HepG2 (cell line): ENCODE results near the gene SRP68. TPM values are rescaled to one million over a fixed set of nuclear protein-coding genes. Genes with fewer than 3 reads are reported as not detected.

ENCODE experiments used
- ATAC-seq: fragments of 200-7000 bp; cut with Tn5 transposase; 3 replicates; pipeline ENCODE4 v1.9.1; 2020; ENCODE audit warnings: mild to moderate bottlenecking, moderate library complexity
- Bru-seq: library from RNA; stranded (reverse); fragments of 400-500 nt; gene quantifications from one replicate; lab custom pipeline; 2021; lab: Mats Ljungman, UMichigan
- BruChase-seq, 2 experiments: library from RNA; stranded (reverse); fragments of 400-500 nt; gene quantifications; one replicate each; lab custom pipeline; 2021; lab: Mats Ljungman, UMichigan
- BruUV-seq: library from RNA; stranded (reverse); fragments of 400-500 nt; replicated peaks from 2 replicates; lab custom pipeline; 2021; lab: Mats Ljungman, UMichigan
- CTCF ChIA-PET: fragments of 300-600 bp; formaldehyde crosslinking; extraction: SDS; loops from one replicate; lab custom pipeline; 2021; ENCODE audit warnings: low total read pairs, inconsistent platforms, low intra/inter-chr PET ratio; lab: Yijun Ruan, JAX
- POLR2A ChIA-PET: fragments of 350-600 bp; sonication (Branson Sonifier 250); formaldehyde crosslinking; loops from one replicate; lab custom pipeline; 2020; ENCODE audit warnings: antibody characterized with exemption, inconsistent platforms; lab: Yijun Ruan, JAX
- DNase-seq: peaks from one replicate; pipeline ENCODE4 v3.0.0-alpha.2; 2015; ENCODE audit warnings: low spot score
- FAIRE-seq: peaks from 3 replicates; lab custom pipeline; 2011; peaks lifted over from hg19 to GRCh38; lab: Jason Lieb, UNC
- H2AFZ ChIP-seq: one replicate; pipeline ENCODE4 v1.6.1; 2011; ENCODE audit warnings: low read length, inconsistent platforms
- H3K27ac ChIP-seq: fragments of 300-600 bp; 3 replicates; pipeline ENCODE4 v1.8.0; 2011; ENCODE audit warnings: mixed run types, mild to moderate bottlenecking, mixed read lengths, low read length, inconsistent platforms; ENCODE audit not compliant: insufficient read depth; ENCODE audit errors: extremely low read length
- H3K27me3 ChIP-seq, 2 experiments: fragments of 200-600 bp in 1 of 2; 2 replicates in 1 of 2; 3 replicates in 1 of 2; pipeline versions ENCODE4 v1.6.0 to v1.8.0; 2011; ENCODE audit warnings: low read length in 2 of 2, mild to moderate bottlenecking in 2 of 2, moderate library complexity in 2 of 2, inconsistent platforms in 1 of 2; ENCODE audit not compliant: insufficient read depth in 2 of 2, control insufficient read depth in 1 of 2
- H3K36me3 ChIP-seq, 2 experiments: fragments of 200-600 bp in 1 of 2; replicated peaks in 1 of 2; 2 replicates in 1 of 2; 3 replicates in 1 of 2; pipeline versions ENCODE4 v1.5.1 to v1.8.0; 2011; ENCODE audit warnings: low read length in 2 of 2, inconsistent platforms in 1 of 2; ENCODE audit not compliant: insufficient read depth in 2 of 2, control insufficient read depth in 1 of 2
- H3K4me1 ChIP-seq: 2 replicates; pipeline ENCODE4 v1.5.1; 2012; ENCODE audit warnings: low read length, inconsistent platforms; ENCODE audit not compliant: insufficient read depth
- H3K4me2 ChIP-seq: 2 replicates; pipeline ENCODE4 v1.6.0; 2011; ENCODE audit warnings: low read depth, low read length, inconsistent platforms
- H3K4me3 ChIP-seq, 3 experiments: fragments of 200-600 bp in 1 of 3; sonication (generic), shearing (Covaris generic) in 1 of 3; replicated peaks in 1 of 3; 2 replicates each; pipeline ENCODE4 v1.5.1; 2011 to 2016; ENCODE audit warnings: low read length in 3 of 3, inconsistent platforms in 2 of 3, low read depth in 2 of 3, mild to moderate bottlenecking in 2 of 3, control low read depth in 1 of 3, mixed read lengths in 1 of 3; ENCODE audit not compliant: insufficient read depth in 1 of 3
- H3K79me2 ChIP-seq: one replicate; pipeline ENCODE4 v1.6.1; 2011; ENCODE audit warnings: low read length, inconsistent platforms; ENCODE audit not compliant: insufficient read depth
- H3K9ac ChIP-seq: 2 replicates; pipeline ENCODE4 v1.6.0; 2011; ENCODE audit warnings: mild to moderate bottlenecking, low read depth, low read length, inconsistent platforms; ENCODE audit not compliant: insufficient read depth
- H3K9me3 ChIP-seq: 2 replicates; pipeline ENCODE4 v1.5.1; 2012; ENCODE audit warnings: mild to moderate bottlenecking, low read length
- H4K20me1 ChIP-seq: 2 replicates; pipeline ENCODE4 v1.6.0; 2011; ENCODE audit warnings: inconsistent platforms, mild to moderate bottlenecking, low read length, moderate library complexity; ENCODE audit not compliant: insufficient read depth
- DMAP1 ChIP-seq: IDR thresholded peaks from 2 replicates; pipeline ENCODE4 v1.6.1; 2016
- GATAD1 ChIP-seq: IDR thresholded peaks from 2 replicates; pipeline ENCODE4 v1.6.1; 2016; ENCODE audit warnings: missing genetic modification reagents, missing compliant biosample characterization
- HMGA1 ChIP-seq: sonication (generic); formaldehyde crosslinking; conservative IDR thresholded peaks from 2 replicates; pipeline ENCODE4 v1.4.0; 2020; ENCODE audit warnings: missing genetic modification reagents
- HOXA5 ChIP-seq: sonication (generic); formaldehyde crosslinking; IDR thresholded peaks from 2 replicates; pipeline ENCODE4 v1.4.0; 2020; ENCODE audit warnings: missing genetic modification reagents
- ISX ChIP-seq: sonication (generic); formaldehyde crosslinking; conservative IDR thresholded peaks from 2 replicates; pipeline ENCODE4 v1.5.0; 2020; ENCODE audit warnings: missing genetic modification reagents
- POLR2A ChIP-seq, 2 experiments: IDR thresholded peaks; 2 replicates each; pipeline ENCODE4 v1.6.1; 2011; ENCODE audit warnings: low read depth in 2 of 2, low read length in 2 of 2, mild to moderate bottlenecking in 1 of 2, moderate library complexity in 1 of 2; ENCODE audit not compliant: insufficient read depth in 1 of 2
- ZNF367 ChIP-seq: sonication (generic); formaldehyde crosslinking; IDR thresholded peaks from 2 replicates; pipeline ENCODE4 v1.4.0; 2020; ENCODE audit warnings: missing genetic modification reagents, borderline replicate concordance
- WGBS: methylation state at CpG from one replicate; pipeline ENCODE4 v1.1.6; 2017; ENCODE audit warnings: low lambda C conversion rate; 5-methylcytosine and 5-hydroxymethylcytosine counted together
- in situ Hi-C: cut with HindIII; loops from 2 replicates; pipeline ENCODE4 v1.10.0; 2017; ENCODE audit warnings: low pct_unique_long_range_greater_than_20kb; ENCODE audit not compliant: extremely low pct_ligation_motif_present
- intact Hi-C: fragments of 100-400 bp; cut with micrococcal nuclease; formaldehyde crosslinking; loops from one replicate; pipeline ENCODE4 v1.10.0; 2022; ENCODE audit not compliant: unreplicated experiment
- long read RNA-seq, 2 experiments: library from RNA in 1 of 2; library from polyadenylated mRNA in 1 of 2; stranded (forward) in 1 of 2; unstranded in 1 of 2; transcript quantifications; one replicate each; pipeline ENCODE4 v2.0.0, GENCODE V29; 2019 to 2022
- polyA minus RNA-seq, 3 experiments: library from RNA; depleted of rRNA, polyadenylated mRNA; stranded (reverse); fragments of >200 nt; gene quantifications; 2 replicates each; pipeline ENCODE4 v1.2.3, GENCODE V29; 2011; ENCODE audit warnings: low replicate concordance in 1 of 3
- polyA plus RNA-seq, 8 experiments: library from polyadenylated mRNA; depleted of rRNA in 3 of 8; stranded (reverse) in 7 of 8; unstranded in 1 of 8; fragments of >200 nt; fragmentation: Illumina TruSeq in 4 of 8; extraction: Trizol in 4 of 8; gene quantifications; 2 replicates each; pipeline versions ENCODE4 v1.2.1 to v1.2.3, GENCODE V29; 2011 to 2016; ENCODE audit warnings: low read depth in 4 of 8, missing spikeins in 1 of 8, mixed read lengths in 1 of 8; ENCODE audit not compliant: insufficient read depth in 1 of 8
- total RNA-seq, 5 experiments: library from RNA; depleted of rRNA; stranded (reverse); fragments of >200 nt; fragmentation: Illumina TruSeq; extraction: Trizol; gene quantifications; 2 replicates each; pipeline ENCODE4 v1.2.3, GENCODE V29; 2016; ENCODE audit warnings: low read depth in 1 of 5
- TF ChIP-seq, protein P1 (sequence below): sonication (generic); formaldehyde crosslinking; IDR thresholded peaks from 2 replicates; pipeline ENCODE4 v1.4.0; 2020; ENCODE audit warnings: mild to moderate bottlenecking, low read depth, missing genetic modification reagents
- TF ChIP-seq, protein P2 (sequence below): sonication (generic); formaldehyde crosslinking; IDR thresholded peaks from 2 replicates; pipeline ENCODE4 v1.8.0; 2022; ENCODE audit warnings: mild to moderate bottlenecking, missing genetic modification reagents; ENCODE audit not compliant: insufficient replicate concordance
- TF ChIP-seq, protein P3 (sequence below): sonication (generic); formaldehyde crosslinking; IDR thresholded peaks from 2 replicates; pipeline ENCODE4 v1.4.0; 2020; ENCODE audit warnings: mild to moderate bottlenecking, missing genetic modification reagents

Gene SRP68
- total RNA-seq (2016; rRNA removed; fragmentation: Illumina TruSeq; extraction: Trizol) (39.8 and 89.7 TPM in 2 replicates), polyA plus RNA-seq (2011; rRNA removed) (74.3 and 79.0 TPM in 2 replicates), polyA minus RNA-seq (2011; rRNA and poly(A)+ RNA removed; ENCODE audit: low replicate concordance) (72.1 and 78.5 TPM in 2 replicates), Bru-seq, nascent RNA (percentile 86 among the genes with signal in this experiment), BruChase-seq, experiment 1, labeled RNA remaining after a 6-hour chase (percentile 92 among the genes with signal in this experiment), BruChase-seq, experiment 2, labeled RNA remaining after a 2-hour chase (percentile 90 among the genes with signal in this experiment)
- total RNA-seq (2016; cell fraction: cytosol; rRNA removed; fragmentation: Illumina TruSeq; extraction: Trizol; ENCODE audit: low read depth), result 19.0 and 21.2 TPM in 2 replicates
- total RNA-seq (2016; cell fraction: insoluble cytoplasmic fraction; rRNA removed; fragmentation: Illumina TruSeq; extraction: Trizol), result 34.8 and 87.8 TPM in 2 replicates
- total RNA-seq (2016; cell fraction: membrane; rRNA removed; fragmentation: Illumina TruSeq; extraction: Trizol), result 36.4 and 39.1 TPM in 2 replicates
- total RNA-seq (2016; cell fraction: nucleus; rRNA removed; fragmentation: Illumina TruSeq; extraction: Trizol), result 55.4 and 62.2 TPM in 2 replicates
- 56.3 and 67.1 TPM in 2 replicates for polyA plus RNA-seq (2011; cell fraction: cytosol; rRNA removed)
- 42.7 and 43.4 TPM in 2 replicates for polyA plus RNA-seq (2011; cell fraction: nucleus; rRNA removed)
- polyA plus RNA-seq (2012), result 84.3 and 86.0 TPM in 2 replicates
- 12.5 and 13.5 TPM in 2 replicates for polyA plus RNA-seq (2016; cell fraction: cytosol; fragmentation: Illumina TruSeq; extraction: Trizol; ENCODE audit: low read depth)
- 124 and 144 TPM in 2 replicates for polyA plus RNA-seq (2016; cell fraction: insoluble cytoplasmic fraction; fragmentation: Illumina TruSeq; extraction: Trizol; ENCODE audit: low read depth)
- polyA plus RNA-seq (2016; cell fraction: membrane; fragmentation: Illumina TruSeq; extraction: Trizol; ENCODE audit: low read depth), result 26.1 and 30.0 TPM in 2 replicates
- polyA plus RNA-seq (2016; cell fraction: nucleus; fragmentation: Illumina TruSeq; extraction: Trizol; ENCODE audit: insufficient read depth, low read depth), result 107 and 120 TPM in 2 replicates
- polyA minus RNA-seq (2011; cell fraction: cytosol; rRNA and poly(A)+ RNA removed), result 44.7 and 45.6 TPM in 2 replicates
- 55.0 and 55.2 TPM in 2 replicates for polyA minus RNA-seq (2011; cell fraction: nucleus; rRNA and poly(A)+ RNA removed)
- long read RNA-seq, experiment 1, transcript SRP68-201 (16 exons, 2,649 nt), result major isoform, 61 of 81 reads
- long read RNA-seq, experiment 1, partial matches to known transcripts, result 13 of 81 reads
- long read RNA-seq, experiment 1, other reads (novel, unspliced or antisense), result 7 of 81 reads
- long read RNA-seq, experiment 2, transcript SRP68-201 (16 exons, 2,649 nt), result major isoform, 122 of 249 reads
- long read RNA-seq, experiment 2, partial matches to known transcripts, result 66 of 249 reads
- long read RNA-seq, experiment 2, other reads (novel, unspliced or antisense), result 56 of 249 reads

DNA sequence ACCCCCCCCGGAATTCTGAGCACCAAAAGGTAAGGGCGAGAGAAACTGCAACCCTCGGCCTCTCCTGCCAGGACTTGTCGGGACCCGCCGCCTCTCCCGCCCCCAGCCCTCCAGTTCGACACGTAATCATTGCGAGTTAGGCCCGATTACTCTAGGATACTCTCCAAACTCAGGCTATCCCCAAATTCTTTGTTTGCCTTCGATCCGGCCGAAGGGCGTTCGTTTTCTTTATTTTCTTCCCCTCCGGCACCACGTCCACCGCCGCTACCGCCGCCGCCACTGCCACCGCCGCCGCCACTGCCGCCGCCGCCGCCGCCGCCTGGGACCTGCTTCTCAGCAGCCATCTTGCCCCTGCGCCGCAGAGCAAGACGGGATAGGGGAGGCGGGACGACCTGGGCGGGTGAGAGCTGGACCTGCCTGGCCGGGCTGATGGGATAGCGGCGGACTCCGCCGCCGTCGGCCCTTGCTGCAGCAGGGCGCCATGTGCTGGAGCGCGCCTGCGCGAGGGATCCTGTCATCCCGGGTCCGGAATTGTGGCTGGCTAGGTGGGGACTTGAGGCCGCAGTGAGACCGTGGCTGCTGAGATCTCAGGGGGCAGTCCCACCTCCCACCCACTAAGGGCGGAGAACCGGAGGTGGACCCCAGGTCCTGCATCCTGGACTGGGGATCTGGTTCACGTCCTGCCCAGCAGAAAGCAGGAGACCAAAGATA is at the start of gene SRP68:
TSS of gene SRP68 (minus strand) at position 370 of the 711 bp plus-strand sequence. CDS start at position 344, 26 bp downstream.
- FAIRE-seq, result peak; percentile 94
- TF ChIP-seq POLR2A (IDR thresholded peaks at IDR 0.05; ENCODE audit: insufficient read depth in 1 of 2, low read depth in 2 of 2, low read length in 2 of 2) (peak; percentile 79 to 94), ZNF367 (peak; percentile 84; the same call in 1 of the 2 replicates), HOXA5 (CRISPR knock-in tag) (no peak; the same call in 1 of the 2 replicates), ISX (CRISPR knock-in tag) (no peak), HMGA1 (no peak), GATAD1 (CRISPR knock-in tag) (peak; percentile 97), DMAP1 (CRISPR knock-in tag) (peak; percentile 79)
- TF ChIP-seq, protein P1, sequence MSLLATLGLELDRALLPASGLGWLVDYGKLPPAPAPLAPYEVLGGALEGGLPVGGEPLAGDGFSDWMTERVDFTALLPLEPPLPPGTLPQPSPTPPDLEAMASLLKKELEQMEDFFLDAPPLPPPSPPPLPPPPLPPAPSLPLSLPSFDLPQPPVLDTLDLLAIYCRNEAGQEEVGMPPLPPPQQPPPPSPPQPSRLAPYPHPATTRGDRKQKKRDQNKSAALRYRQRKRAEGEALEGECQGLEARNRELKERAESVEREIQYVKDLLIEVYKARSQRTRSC, result no peak
- TF ChIP-seq, protein P2, sequence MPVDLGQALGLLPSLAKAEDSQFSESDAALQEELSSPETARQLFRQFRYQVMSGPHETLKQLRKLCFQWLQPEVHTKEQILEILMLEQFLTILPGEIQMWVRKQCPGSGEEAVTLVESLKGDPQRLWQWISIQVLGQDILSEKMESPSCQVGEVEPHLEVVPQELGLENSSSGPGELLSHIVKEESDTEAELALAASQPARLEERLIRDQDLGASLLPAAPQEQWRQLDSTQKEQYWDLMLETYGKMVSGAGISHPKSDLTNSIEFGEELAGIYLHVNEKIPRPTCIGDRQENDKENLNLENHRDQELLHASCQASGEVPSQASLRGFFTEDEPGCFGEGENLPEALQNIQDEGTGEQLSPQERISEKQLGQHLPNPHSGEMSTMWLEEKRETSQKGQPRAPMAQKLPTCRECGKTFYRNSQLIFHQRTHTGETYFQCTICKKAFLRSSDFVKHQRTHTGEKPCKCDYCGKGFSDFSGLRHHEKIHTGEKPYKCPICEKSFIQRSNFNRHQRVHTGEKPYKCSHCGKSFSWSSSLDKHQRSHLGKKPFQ (CRISPR knock-in tag), result no peak
- TF ChIP-seq, protein P3, sequence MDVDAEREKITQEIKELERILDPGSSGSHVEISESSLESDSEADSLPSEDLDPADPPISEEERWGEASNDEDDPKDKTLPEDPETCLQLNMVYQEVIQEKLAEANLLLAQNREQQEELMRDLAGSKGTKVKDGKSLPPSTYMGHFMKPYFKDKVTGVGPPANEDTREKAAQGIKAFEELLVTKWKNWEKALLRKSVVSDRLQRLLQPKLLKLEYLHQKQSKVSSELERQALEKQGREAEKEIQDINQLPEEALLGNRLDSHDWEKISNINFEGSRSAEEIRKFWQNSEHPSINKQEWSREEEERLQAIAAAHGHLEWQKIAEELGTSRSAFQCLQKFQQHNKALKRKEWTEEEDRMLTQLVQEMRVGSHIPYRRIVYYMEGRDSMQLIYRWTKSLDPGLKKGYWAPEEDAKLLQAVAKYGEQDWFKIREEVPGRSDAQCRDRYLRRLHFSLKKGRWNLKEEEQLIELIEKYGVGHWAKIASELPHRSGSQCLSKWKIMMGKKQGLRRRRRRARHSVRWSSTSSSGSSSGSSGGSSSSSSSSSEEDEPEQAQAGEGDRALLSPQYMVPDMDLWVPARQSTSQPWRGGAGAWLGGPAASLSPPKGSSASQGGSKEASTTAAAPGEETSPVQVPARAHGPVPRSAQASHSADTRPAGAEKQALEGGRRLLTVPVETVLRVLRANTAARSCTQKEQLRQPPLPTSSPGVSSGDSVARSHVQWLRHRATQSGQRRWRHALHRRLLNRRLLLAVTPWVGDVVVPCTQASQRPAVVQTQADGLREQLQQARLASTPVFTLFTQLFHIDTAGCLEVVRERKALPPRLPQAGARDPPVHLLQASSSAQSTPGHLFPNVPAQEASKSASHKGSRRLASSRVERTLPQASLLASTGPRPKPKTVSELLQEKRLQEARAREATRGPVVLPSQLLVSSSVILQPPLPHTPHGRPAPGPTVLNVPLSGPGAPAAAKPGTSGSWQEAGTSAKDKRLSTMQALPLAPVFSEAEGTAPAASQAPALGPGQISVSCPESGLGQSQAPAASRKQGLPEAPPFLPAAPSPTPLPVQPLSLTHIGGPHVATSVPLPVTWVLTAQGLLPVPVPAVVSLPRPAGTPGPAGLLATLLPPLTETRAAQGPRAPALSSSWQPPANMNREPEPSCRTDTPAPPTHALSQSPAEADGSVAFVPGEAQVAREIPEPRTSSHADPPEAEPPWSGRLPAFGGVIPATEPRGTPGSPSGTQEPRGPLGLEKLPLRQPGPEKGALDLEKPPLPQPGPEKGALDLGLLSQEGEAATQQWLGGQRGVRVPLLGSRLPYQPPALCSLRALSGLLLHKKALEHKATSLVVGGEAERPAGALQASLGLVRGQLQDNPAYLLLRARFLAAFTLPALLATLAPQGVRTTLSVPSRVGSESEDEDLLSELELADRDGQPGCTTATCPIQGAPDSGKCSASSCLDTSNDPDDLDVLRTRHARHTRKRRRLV (CRISPR knock-in tag), result no peak

More for the DNA sequence above, at the start of gene SRP68:
- in situ Hi-C loops (no loop called here), intact Hi-C loops (no loop called here)
- no TSS peak for BruUV-seq
- ChIA-PET POLR2A (interaction anchor here (0.9 to 1.7 kb wide), 17 partner anchors 10 to 292 kb away, joined by 3 to 6 read pairs (median 3); partner anchors contain the start of genes ACOX1, EVPL, EXOC7 and FOXJ1), CTCF (no interaction called here)
- H3K4me1 ChIP-seq, result peaks cover 39% of the 10 kb centered on the region
- no peaks in the 10 kb centered on the region for H3K9me3 ChIP-seq
- under 1% methylated on average over 44 of the region's 57 CpGs for WGBS
- DNase-seq (peak; percentile 89), ATAC-seq (peak; percentile 95)
- H3K36me3 ChIP-seq, result peaks cover 5 to 14% of the 10 kb centered on the region in 2 experiments
- H3K4me3 ChIP-seq, result peak within 1 kb of the TSS; percentile 76 to 97 (median 86)
- peak within 1 kb of the TSS; percentile 69 for H3K27ac ChIP-seq
- H3K79me2 ChIP-seq, result peaks cover 24% of the 10 kb centered on the region
- H4K20me1 ChIP-seq, result peaks cover 10% of the 10 kb centered on the region; the same call in 1 of the 2 replicates
- peak within 1 kb of the TSS; percentile 73 for H2AFZ ChIP-seq
- peak within 1 kb of the TSS; percentile 97 for H3K9ac ChIP-seq
- H3K4me2 ChIP-seq, result peak within 1 kb of the TSS; percentile 96
- H3K27me3 ChIP-seq, result peaks cover 20 to 39% of the 10 kb centered on the region in 2 experiments; a peak in 4 of 5 replicates
